Upper lobe of left lung (tissue), 6 donors: ENCODE results near the gene DSPP. TPM values are rescaled to one million over a fixed set of nuclear protein-coding genes. Genes with fewer than 3 reads are reported as not detected.

ENCODE experiments used
- ATAC-seq, 2 donors: fragments of 200-7000 bp; cut with Tn5 transposase; one replicate each; pipeline ENCODE4 v1.9.1; 2022; ENCODE audit warnings: mild to moderate bottlenecking in 2 of 2, moderate library complexity in 2 of 2; ENCODE audit not compliant: low FRiP score in 2 of 2
- DNase-seq, 2 donors: peaks; one replicate each; pipeline ENCODE4 v3.0.0-alpha.2; 2019 to 2020
- H3K27ac ChIP-seq, 4 donors: fragments of 200-600 bp; sonication (generic); one replicate each; pipeline ENCODE4 v1.5.1; 2016 to 2019
- H3K27me3 ChIP-seq, 4 donors: fragments of 200-600 bp; sonication (generic); one replicate each; pipeline ENCODE4 v1.5.1; 2017 to 2019
- H3K36me3 ChIP-seq, 4 donors: fragments of 200-600 bp; sonication (generic); one replicate each; pipeline ENCODE4 v1.5.1; 2016 to 2019
- H3K4me1 ChIP-seq, 4 donors: fragments of 200-600 bp; sonication (generic); one replicate each; pipeline ENCODE4 v1.5.1; 2018 to 2019
- H3K4me3 ChIP-seq, 4 donors: fragments of 200-600 bp; sonication (generic); one replicate each; pipeline ENCODE4 v1.5.1; 2017 to 2019; ENCODE audit warnings: mild to moderate bottlenecking in 2 of 4, moderate library complexity in 1 of 4
- H3K9me3 ChIP-seq, 4 donors: fragments of 200-600 bp; sonication (generic); one replicate each; pipeline ENCODE4 v1.5.1; 2018 to 2019
- CTCF ChIP-seq, 6 experiments: fragments of 450-650 bp in 4 of 6; fragments of 200-600 bp in 2 of 6; sonication (generic) in 2 of 6; IDR thresholded peaks; one replicate each; pipeline ENCODE4 v1.5.1; 2016 to 2019; ENCODE audit warnings: antibody characterized with exemption in 6 of 6
- EP300 ChIP-seq, 4 donors: sonication (generic); formaldehyde crosslinking; IDR thresholded peaks; one replicate each; pipeline ENCODE4 v1.5.1; 2017; ENCODE audit warnings: antibody characterized with exemption in 4 of 4, control low read depth in 2 of 4
- POLR2A ChIP-seq, 4 donors: fragments of 450-650 bp; IDR thresholded peaks; one replicate each; pipeline ENCODE4 v1.5.1; 2016 to 2017; ENCODE audit warnings: antibody characterized with exemption in 4 of 4, mild to moderate bottlenecking in 2 of 4
- POLR2AphosphoS5 ChIP-seq, 2 donors: sonication (generic); formaldehyde crosslinking; IDR thresholded peaks; one replicate each; pipeline ENCODE4 v1.5.1; 2017; ENCODE audit warnings: antibody characterized with exemption in 2 of 2
- WGBS, 2 donors: methylation state at CpG; one replicate each; pipeline ENCODE4 v1.1.5; 2017 to 2018; 5-methylcytosine and 5-hydroxymethylcytosine counted together
- total RNA-seq, 6 donors: library from RNA; depleted of rRNA in 4 of 6; stranded (reverse); fragments of >200 nt in 4 of 6; gene quantifications; one replicate each; pipeline versions ENCODE4 v1.1.0 to v1.2.1, GENCODE V29; 2016 to 2021
- donor health status: DM: no; HTN: no; CAD: no; lungs with moderate emphysema.
- donor health status: DM: no; HTN: yes; CAD: no; lungs with severe emphysema.

Gene DSPP
- total RNA-seq, 6 donors from 2014 or later, result not detected

DNA sequence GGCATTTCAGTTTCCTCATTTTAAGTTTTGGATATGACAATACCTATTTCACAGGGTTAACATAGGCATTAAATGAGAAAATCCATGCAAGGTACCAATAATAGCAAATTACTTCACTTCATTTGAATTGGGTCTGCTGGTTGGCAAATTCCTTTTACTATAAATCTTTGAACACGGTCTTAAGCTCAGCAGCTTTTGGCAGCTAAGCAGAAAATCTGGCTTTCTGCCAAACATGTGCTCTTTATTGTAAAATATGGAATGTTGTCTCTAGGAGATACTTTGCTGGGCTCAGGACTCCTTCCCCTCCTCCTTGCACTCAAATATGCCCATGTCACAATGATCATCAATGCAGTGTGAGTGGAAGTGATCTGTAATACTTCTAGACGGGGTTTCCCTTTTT is 24.9 kb downstream of the DSPP start:
- Histone ChIP-seq H3K27ac (no peak overlapping the region), H3K9me3 (no peaks in the 10 kb centered on the region), H3K4me3 (no peak overlapping the region), H3K36me3 (no peaks in the 10 kb centered on the region), H3K27me3 (no peaks in the 10 kb centered on the region), H3K4me1 (no peaks in the 10 kb centered on the region)
- no peak for ATAC-seq
- DNase-seq, result no peak
- WGBS, 2 donors, result 22 to 45% methylated on average over 2 of the region's 2 CpGs
- no peak for TF ChIP-seq CTCF (IDR thresholded peaks at IDR 0.05)
- no peak for TF ChIP-seq POLR2AphosphoS5 (IDR thresholded peaks at IDR 0.05)
- no peak for TF ChIP-seq EP300 (IDR thresholded peaks at IDR 0.05)
- no peak for TF ChIP-seq POLR2A (IDR thresholded peaks at IDR 0.05)

DNA sequence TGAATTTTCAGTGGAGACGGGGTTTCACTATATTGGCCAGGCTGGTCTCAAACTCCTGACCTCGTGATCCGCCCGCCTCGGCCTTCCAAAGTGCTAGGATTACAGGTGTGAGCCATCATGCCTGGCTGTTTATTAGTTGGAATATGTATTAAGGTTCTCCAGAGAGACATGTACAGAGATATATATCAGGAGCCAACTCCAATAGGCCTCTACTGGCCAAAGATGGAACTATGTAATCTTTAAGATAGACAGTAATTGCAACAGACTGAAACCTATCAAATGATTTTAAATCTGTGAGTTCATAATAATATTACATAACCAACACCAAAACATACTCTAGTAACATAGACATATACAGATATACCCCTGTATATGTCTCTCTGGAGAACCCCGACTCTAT is 36.0 kb downstream of the DSPP start:
- Histone ChIP-seq H3K9me3 (no peaks in the 10 kb centered on the region), H3K4me1 (no peaks in the 10 kb centered on the region), H3K36me3 (no peaks in the 10 kb centered on the region), H3K27me3 (no peaks in the 10 kb centered on the region), H3K27ac (no peak overlapping the region), H3K4me3 (no peak overlapping the region)
- DNase-seq (no peak), ATAC-seq (no peak)
- TF ChIP-seq EP300 (IDR thresholded peaks at IDR 0.05) (no peak), CTCF (IDR thresholded peaks at IDR 0.05) (no peak), POLR2AphosphoS5 (IDR thresholded peaks at IDR 0.05) (no peak)
- WGBS, 2 donors, result 95 to 100% methylated on average over 6 of the region's 6 CpGs

DNA sequence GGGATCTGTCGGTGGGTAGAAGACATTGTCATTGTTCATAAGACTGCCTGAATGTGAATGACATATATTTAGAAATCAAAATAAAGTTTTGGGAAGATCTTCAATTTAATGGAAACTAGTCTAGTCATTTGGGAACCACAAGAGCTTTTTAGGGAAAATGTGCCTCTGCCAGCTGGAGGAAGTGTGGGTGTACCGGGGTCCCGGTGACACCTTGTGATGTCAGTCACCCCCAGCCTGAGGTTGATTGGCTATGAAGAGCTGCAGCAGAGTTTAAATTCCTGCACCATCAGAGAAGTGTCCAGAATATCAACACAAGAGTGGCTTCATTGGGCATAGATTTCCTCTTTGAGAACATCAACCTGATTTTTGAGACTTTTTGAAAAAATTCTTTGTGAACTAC is 41.7 kb downstream of the DSPP start, which contains the start of gene DMP1:
Gene DMP1 (plus strand): TSS at position 301 of the 400 bp plus-strand sequence. CDS start 6,213 bp downstream, outside the sequence.
- H3K27me3 ChIP-seq, result no peaks in the 10 kb centered on the region
- no peak for DNase-seq
- WGBS, 2 donors, result 82 to 86% methylated on average over 3 of the region's 3 CpGs
- H3K27ac ChIP-seq, result no peak within 1 kb of the TSS
- ATAC-seq, result no peak
- H3K4me3 ChIP-seq, result no peak within 1 kb of the TSS
- no peaks in the 10 kb centered on the region for H3K4me1 ChIP-seq
- H3K36me3 ChIP-seq, result no peaks in the 10 kb centered on the region
- no peaks in the 10 kb centered on the region for H3K9me3 ChIP-seq
- TF ChIP-seq POLR2AphosphoS5 (IDR thresholded peaks at IDR 0.05) (no peak), POLR2A (IDR thresholded peaks at IDR 0.05) (no peak), CTCF (IDR thresholded peaks at IDR 0.05) (no peak), EP300 (IDR thresholded peaks at IDR 0.05) (no peak)

- WGBS, 2 donors, result 77 to 81% methylated on average over 2 of the region's 2 CpGs
- DNase-seq, result no peak
- no peak overlapping the region for H3K27ac ChIP-seq
- no peak for TF ChIP-seq CTCF (IDR thresholded peaks at IDR 0.05)
- TF ChIP-seq POLR2AphosphoS5 (IDR thresholded peaks at IDR 0.05), result no peak
- TF ChIP-seq EP300 (IDR thresholded peaks at IDR 0.05), result no peak
- no peak for TF ChIP-seq POLR2A (IDR thresholded peaks at IDR 0.05)
- H3K27me3 ChIP-seq, result no peaks in the 10 kb centered on the region
- ATAC-seq, result no peak
- no peaks in the 10 kb centered on the region for H3K4me1 ChIP-seq
- H3K4me3 ChIP-seq, result no peak overlapping the region
- H3K9me3 ChIP-seq, result no peaks in the 10 kb centered on the region
- H3K36me3 ChIP-seq, result no peaks in the 10 kb centered on the region
Measured at GRCh38 chr4:87650938-87651337, 42.6 kb downstream of the DSPP start.

DNA sequence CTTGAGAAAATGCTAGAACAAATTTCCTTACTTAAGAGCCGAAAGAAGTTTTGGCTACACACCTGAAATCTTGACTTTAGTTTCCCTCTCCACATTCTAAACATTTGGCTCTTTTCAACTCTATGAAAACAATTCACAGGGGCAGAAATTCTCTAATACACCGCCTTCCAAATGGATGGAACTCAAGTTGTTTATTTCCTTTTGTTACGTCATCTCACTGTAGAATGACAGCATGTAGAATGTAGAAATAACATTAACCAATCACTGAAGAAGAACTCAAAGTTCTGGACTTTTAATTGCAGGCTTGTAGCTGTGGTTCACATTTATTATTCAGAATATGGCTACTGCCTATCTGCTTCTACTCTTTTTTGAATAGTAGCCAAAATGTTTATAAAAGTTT is 43.6 kb downstream of the DSPP start:
- H3K4me3 ChIP-seq, result no peak overlapping the region
- TF ChIP-seq POLR2AphosphoS5 (IDR thresholded peaks at IDR 0.05), result no peak
- TF ChIP-seq EP300 (IDR thresholded peaks at IDR 0.05), result no peak
- no peak for TF ChIP-seq CTCF (IDR thresholded peaks at IDR 0.05)
- TF ChIP-seq POLR2A (IDR thresholded peaks at IDR 0.05), result no peak
- H3K27me3 ChIP-seq, result no peaks in the 10 kb centered on the region
- ATAC-seq, result no peak
- DNase-seq, result no peak
- no peaks in the 10 kb centered on the region for H3K9me3 ChIP-seq
- no peaks in the 10 kb centered on the region for H3K36me3 ChIP-seq
- no peak overlapping the region for H3K27ac ChIP-seq
- no peaks in the 10 kb centered on the region for H3K4me1 ChIP-seq
- WGBS, 2 donors, result 72 to 78% methylated on average over 3 of the region's 3 CpGs
